BE2C (cell line): Measurements from ENCODE around the gene PCDHGA2.

ENCODE experiments used
- DNase-seq: peaks from one replicate; pipeline ENCODE4 v3.0.0-alpha.2; 2020
- H3K27me3 ChIP-seq: fragments of 250-450 bp; sonication (Bioruptor Pico); 2 replicates; pipeline ENCODE4 v1.5.1; 2020; ENCODE audit warnings: mild to moderate bottlenecking
- H3K36me3 ChIP-seq: fragments of 250-450 bp; sonication (Bioruptor Pico); 2 replicates; pipeline ENCODE4 v1.5.1; 2020; ENCODE audit warnings: mild to moderate bottlenecking
- H3K4me1 ChIP-seq: fragments of 250-450 bp; sonication (Bioruptor Pico); 2 replicates; pipeline ENCODE4 v1.5.1; 2020
- H3K4me3 ChIP-seq: 2 replicates; pipeline ENCODE4 v1.5.1; 2011; ENCODE audit warnings: low read depth, low read length
- H3K9me3 ChIP-seq: fragments of 250-450 bp; sonication (Bioruptor Pico); 2 replicates; pipeline ENCODE4 v1.5.1; 2020
- TF ChIP-seq, protein P1 (sequence below): IDR thresholded peaks from 2 replicates; pipeline ENCODE4 v1.5.1; 2012; ENCODE audit warnings: mild to moderate bottlenecking, low read depth, low read length

Gene PCDHGA2

DNA sequence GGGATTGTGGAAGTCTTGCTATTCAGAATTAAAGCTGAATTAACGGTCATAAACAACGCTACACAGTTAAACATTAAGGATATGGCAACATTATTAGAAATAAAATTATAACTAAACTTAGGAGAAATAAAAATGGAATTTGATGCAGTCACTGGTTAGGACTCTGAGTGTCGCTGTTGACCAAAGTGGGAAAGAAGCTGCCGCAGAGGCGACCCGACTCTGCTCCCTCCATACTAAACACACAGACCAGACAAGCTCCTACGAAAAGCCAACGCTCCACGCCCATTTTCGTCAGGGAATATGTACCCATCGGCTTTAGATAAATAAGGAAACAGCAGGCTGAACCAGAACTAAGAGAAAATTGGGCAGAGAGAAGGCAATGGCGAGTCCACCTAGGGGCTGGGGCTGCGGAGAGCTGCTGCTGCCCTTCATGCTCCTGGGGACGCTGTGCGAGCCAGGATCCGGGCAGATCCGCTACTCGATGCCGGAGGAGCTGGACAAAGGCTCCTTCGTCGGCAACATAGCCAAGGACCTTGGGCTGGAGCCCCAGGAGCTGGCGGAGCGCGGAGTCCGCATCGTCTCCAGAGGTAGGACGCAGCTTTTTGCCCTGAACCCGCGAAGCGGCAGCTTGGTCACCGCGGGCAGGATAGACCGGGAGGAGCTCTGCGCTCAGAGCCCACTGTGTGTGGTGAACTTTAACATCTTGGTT is 25.5 kb downstream of the PCDHGA2 start, which contains the start of gene PCDHGA5:
Gene PCDHGA5 (plus strand): TSS at position 211 of the 709 bp plus-strand sequence. CDS start 169 bp downstream, at position 380.
- TF ChIP-seq, protein P1, sequence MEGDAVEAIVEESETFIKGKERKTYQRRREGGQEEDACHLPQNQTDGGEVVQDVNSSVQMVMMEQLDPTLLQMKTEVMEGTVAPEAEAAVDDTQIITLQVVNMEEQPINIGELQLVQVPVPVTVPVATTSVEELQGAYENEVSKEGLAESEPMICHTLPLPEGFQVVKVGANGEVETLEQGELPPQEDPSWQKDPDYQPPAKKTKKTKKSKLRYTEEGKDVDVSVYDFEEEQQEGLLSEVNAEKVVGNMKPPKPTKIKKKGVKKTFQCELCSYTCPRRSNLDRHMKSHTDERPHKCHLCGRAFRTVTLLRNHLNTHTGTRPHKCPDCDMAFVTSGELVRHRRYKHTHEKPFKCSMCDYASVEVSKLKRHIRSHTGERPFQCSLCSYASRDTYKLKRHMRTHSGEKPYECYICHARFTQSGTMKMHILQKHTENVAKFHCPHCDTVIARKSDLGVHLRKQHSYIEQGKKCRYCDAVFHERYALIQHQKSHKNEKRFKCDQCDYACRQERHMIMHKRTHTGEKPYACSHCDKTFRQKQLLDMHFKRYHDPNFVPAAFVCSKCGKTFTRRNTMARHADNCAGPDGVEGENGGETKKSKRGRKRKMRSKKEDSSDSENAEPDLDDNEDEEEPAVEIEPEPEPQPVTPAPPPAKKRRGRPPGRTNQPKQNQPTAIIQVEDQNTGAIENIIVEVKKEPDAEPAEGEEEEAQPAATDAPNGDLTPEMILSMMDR = 0 out of 2 replicates have a peak, but pooled peaks have one; percentile 6
- H3K27me3 ChIP-seq = no peaks in the 10 kb centered on the region
- H3K9me3 ChIP-seq = no peaks in the 10 kb centered on the region; the same call in none of the 2 replicates
- no peaks in the 10 kb centered on the region for H3K4me1 ChIP-seq
- peaks cover 42% of the 10 kb centered on the region for H3K36me3 ChIP-seq
- no peak within 1 kb of the TSS for H3K4me3 ChIP-seq
- DNase-seq = no peak

DNA sequence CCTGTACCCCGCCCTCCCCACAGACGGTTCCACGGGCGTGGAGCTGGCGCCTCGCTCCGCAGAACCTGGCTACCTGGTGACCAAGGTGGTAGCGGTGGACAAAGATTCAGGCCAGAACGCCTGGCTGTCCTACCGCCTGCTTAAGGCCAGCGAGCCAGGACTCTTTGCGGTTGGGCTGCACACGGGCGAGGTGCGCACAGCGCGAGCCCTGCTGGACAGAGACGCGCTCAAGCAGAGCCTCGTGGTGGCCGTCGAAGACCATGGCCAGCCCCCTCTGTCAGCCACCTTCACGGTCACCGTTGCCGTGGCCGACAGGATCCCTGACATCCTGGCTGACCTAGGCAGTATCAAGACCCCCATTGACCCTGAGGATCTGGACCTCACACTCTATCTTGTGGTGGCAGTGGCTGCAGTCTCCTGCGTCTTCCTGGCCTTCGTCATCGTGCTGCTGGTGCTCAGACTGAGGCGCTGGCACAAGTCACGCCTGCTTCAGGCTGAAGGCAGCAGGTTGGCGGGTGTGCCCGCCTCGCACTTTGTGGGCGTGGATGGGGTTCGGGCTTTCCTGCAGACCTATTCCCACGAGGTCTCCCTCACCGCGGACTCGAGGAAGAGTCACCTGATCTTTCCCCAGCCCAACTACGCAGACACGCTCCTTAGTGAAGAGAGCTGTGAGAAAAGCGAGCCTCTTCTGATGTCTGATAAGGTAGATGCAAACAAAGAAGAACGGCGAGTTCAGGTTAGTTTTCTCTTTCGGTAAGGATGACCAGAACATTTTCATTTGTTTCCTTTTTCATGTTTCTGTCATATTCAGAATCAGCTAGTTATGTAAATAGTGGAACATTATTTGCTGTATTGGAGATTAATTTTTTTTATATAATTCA is 27.7 kb downstream of the PCDHGA2 start:
- Histone ChIP-seq H3K9me3 (no peaks in the 10 kb centered on the region; the same call in 1 of the 2 replicates), H3K27me3 (no peaks in the 10 kb centered on the region), H3K4me3 (no peak overlapping the region), H3K4me1 (no peaks in the 10 kb centered on the region), H3K36me3 (peaks cover 41% of the 10 kb centered on the region)
- DNase-seq = no peak
- TF ChIP-seq, protein P1 = no peak

DNA sequence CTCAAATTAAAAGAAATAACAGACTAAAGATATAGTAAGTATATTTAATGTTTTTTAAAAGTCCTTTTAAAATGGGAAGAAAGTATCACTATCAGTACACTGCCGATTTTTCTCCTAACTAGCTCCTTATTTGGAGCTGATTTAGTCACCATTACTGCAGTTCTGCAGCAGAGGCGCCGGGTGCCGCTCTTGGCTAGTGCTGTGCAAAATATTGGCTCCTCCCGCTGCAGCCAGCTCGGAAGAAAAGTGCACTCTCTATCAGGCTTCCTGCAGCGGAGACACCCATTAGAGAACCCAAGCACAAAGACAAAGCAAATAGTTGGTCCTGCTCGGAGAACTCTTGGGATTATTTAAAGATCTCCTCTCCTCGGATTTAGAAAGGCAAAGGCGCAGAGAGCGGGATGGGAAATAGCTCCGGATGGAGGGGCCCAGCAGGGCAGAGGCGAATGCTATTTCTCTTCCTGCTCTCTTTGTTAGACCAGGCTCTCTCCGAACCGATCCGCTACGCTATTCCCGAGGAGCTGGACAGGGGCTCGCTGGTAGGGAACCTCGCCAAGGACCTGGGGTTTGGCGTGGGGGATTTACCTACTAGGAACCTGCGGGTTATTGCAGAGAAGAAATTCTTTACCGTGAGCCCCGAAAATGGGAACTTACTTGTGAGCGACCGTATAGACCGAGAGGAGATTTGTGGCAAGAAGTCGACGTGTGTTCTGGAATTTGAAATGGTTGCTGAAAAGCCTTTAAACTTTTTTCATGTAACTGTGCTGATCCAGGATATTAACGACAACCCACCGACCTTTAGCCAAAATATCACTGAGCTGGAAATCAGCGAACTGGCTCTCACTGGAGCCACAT is 31.7 kb downstream of the PCDHGA2 start, which contains the start of gene PCDHGB3:
Gene PCDHGB3 (plus strand): TSS at position 249 of the 855 bp plus-strand sequence. CDS start 153 bp downstream, at position 402.
- H3K9me3 ChIP-seq = peaks cover 2% of the 10 kb centered on the region; the same call in 1 of the 2 replicates
- H3K4me1 ChIP-seq = no peaks in the 10 kb centered on the region
- no peak for DNase-seq
- peaks cover 37% of the 10 kb centered on the region for H3K36me3 ChIP-seq
- TF ChIP-seq, protein P1 = no peak
- H3K27me3 ChIP-seq = no peaks in the 10 kb centered on the region
- H3K4me3 ChIP-seq = no peak within 1 kb of the TSS

DNA sequence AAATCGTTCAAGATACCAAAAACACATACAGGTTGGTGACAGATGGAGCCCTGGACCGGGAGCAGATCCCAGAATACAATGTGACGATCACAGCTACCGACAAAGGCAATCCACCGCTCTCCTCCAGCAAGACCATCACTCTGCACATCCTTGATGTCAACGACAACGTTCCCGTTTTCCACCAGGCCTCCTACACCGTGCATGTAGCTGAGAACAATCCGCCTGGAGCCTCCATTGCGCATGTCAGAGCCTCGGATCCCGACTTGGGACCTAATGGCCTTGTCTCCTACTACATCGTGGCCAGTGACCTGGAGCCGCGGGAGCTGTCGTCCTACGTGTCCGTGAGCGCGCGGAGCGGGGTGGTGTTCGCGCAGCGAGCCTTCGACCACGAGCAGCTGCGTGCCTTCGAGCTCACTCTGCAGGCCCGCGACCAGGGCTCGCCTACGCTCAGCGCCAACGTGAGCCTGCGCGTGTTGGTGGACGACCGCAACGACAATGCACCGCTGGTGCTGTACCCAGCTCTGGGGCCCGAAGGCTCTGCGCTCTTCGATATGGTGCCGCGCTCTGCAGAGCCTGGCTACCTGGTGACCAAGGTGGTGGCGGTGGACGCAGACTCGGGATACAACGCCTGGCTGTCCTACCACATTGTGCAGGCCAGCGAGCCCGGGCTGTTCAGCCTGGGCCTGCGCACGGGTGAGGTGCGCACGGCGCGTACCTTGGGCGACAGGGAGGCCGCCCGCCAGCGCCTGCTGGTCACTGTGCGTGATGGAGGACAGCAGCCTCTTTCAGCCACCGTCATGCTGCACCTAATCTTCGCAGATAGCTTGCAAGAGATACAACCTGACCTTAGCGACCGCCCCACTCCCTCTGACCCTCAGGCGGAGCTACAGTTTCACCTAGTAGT is 33.3 kb downstream of the PCDHGA2 start:
- H3K9me3 ChIP-seq = peaks cover 2% of the 10 kb centered on the region; the same call in 1 of the 2 replicates
- TF ChIP-seq, protein P1 = no peak

More for the DNA sequence above, 33.3 kb downstream of the PCDHGA2 start:
- Histone ChIP-seq H3K36me3 (peaks cover 29% of the 10 kb centered on the region), H3K4me1 (no peaks in the 10 kb centered on the region), H3K27me3 (no peaks in the 10 kb centered on the region), H3K4me3 (no peak overlapping the region)
- DNase-seq = no peak
